ENCODE results near the gene CCDC78. TPM values are rescaled to one million over a fixed set of nuclear protein-coding genes. Genes with fewer than 3 reads are reported as not detected.

The CCDC78 gene
- total RNA-seq, 1 experiment from 2014 or later: 22.9 TPM

DNA sequence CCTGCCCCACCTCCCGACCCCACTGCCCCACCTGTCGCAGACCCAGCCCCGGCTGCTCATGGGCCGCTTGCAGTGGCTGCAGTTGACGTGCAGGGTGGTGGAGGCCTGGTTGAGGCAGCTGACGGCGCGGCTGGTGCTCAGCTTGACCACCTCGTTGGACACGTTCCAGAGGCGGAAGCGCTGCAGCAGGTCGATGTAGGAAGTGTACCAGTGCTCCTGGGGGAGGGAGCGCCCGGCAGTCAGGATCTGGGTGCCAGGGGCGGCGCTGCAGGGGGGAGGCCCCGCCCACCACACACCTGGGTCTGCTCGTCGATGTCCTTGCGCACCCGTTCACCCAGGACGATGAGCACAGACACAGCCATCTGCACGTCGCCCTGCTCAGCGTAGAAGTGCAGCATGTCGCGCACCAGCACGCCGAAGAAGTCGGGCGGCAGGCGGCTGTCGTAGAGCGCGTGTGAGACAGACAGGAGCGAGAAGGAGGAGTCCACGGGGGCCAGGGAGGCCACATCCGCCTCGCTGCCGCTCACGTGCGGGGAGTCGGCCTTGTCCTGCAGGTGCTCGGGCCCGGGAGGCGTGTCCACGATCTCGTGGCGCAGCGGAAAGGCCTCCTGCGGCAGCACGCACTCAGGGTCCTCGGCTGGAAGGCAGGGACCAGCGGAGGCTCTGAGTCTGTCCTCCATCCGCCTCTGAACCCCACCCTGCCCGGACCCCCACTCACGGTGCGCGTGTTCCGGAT lies 41.1 kb downstream of the CCDC78 start:
- no peak overlapping the region for H2AFZ ChIP-seq (ENCODE audit: low read depth, low read length, poor library complexity, severe bottlenecking)
- no peak for DNase-seq (ENCODE audit: low read depth, low spot score)
- BruUV-seq (replicated peaks): no TSS peak

More for the DNA sequence above, 41.1 kb downstream of the CCDC78 start:
- RAD21 ChIA-PET (ENCODE audit: low non-redundant PET in 1 of 2, low total read pairs in 2 of 2, uncharacterized antibody in 2 of 2, unreplicated experiment in 2 of 2): no interaction called here
- peak overlapping the region; percentile 92 for H3K9ac ChIP-seq (ENCODE audit: low read length)
- no peaks in the 10 kb centered on the region for H3K9me2 ChIP-seq (ENCODE audit: insufficient read depth)
- peak overlapping the region; percentile 98 for H3K27ac ChIP-seq (ENCODE audit: low read depth, low read length)
- peak overlapping the region; percentile 71 to 90; a peak in 3 of 4 replicates for H3K4me3 ChIP-seq (replicated peaks in 1 of 2; ENCODE audit: low read depth in 1 of 2, low read length in 2 of 2)
- intact Hi-C loops (cut with micrococcal nuclease): no loop called here
- no peaks in the 10 kb centered on the region for H3K27me3 ChIP-seq (ENCODE audit: insufficient read depth, low read length)
- H3K36me3 ChIP-seq (ENCODE audit: control insufficient read depth in 1 of 2, insufficient read depth in 2 of 2, low read length in 2 of 2): peaks cover 0 to 33% of the 10 kb centered on the region in 2 experiments; a peak in 2 of 4 replicates
- TF ChIP-seq POLR2A (IDR thresholded peaks at IDR 0.05; ENCODE audit: borderline replicate concordance, extremely low read depth, insufficient read depth, insufficient read length) (peak; percentile 38), SP1 (IDR thresholded peaks at IDR 0.05; ENCODE audit: low read depth) (no peak)
- TF ChIP-seq, protein P1, sequence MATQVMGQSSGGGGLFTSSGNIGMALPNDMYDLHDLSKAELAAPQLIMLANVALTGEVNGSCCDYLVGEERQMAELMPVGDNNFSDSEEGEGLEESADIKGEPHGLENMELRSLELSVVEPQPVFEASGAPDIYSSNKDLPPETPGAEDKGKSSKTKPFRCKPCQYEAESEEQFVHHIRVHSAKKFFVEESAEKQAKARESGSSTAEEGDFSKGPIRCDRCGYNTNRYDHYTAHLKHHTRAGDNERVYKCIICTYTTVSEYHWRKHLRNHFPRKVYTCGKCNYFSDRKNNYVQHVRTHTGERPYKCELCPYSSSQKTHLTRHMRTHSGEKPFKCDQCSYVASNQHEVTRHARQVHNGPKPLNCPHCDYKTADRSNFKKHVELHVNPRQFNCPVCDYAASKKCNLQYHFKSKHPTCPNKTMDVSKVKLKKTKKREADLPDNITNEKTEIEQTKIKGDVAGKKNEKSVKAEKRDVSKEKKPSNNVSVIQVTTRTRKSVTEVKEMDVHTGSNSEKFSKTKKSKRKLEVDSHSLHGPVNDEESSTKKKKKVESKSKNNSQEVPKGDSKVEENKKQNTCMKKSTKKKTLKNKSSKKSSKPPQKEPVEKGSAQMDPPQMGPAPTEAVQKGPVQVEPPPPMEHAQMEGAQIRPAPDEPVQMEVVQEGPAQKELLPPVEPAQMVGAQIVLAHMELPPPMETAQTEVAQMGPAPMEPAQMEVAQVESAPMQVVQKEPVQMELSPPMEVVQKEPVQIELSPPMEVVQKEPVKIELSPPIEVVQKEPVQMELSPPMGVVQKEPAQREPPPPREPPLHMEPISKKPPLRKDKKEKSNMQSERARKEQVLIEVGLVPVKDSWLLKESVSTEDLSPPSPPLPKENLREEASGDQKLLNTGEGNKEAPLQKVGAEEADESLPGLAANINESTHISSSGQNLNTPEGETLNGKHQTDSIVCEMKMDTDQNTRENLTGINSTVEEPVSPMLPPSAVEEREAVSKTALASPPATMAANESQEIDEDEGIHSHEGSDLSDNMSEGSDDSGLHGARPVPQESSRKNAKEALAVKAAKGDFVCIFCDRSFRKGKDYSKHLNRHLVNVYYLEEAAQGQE (IDR thresholded peaks at IDR 0.05; ENCODE audit: low read depth): no peak
- H3K4me1 ChIP-seq (ENCODE audit: control insufficient read depth in 1 of 2, insufficient read depth in 2 of 2, low read length in 2 of 2): peaks cover 21 to 60% of the 10 kb centered on the region in 2 experiments
- H3K4me2 ChIP-seq (ENCODE audit: low read length): peak overlapping the region; percentile 97
- POLR2A ChIA-PET: no interaction called here
- CTCF ChIA-PET: interaction anchor here (1.2 to 1.4 kb wide), 2 partner anchors 10 to 33 kb away, joined by 3 to 6 read pairs; no protein-coding TSS in a partner anchor
- H3K9me3 ChIP-seq (ENCODE audit: control insufficient read depth in 1 of 2, insufficient read depth in 1 of 2, low read depth in 1 of 2, low read length in 2 of 2): no peaks in the 10 kb centered on the region
- H4K20me1 ChIP-seq (ENCODE audit: insufficient read depth): no peaks in the 10 kb centered on the region
- peaks cover 54% of the 10 kb centered on the region for H3K79me2 ChIP-seq (ENCODE audit: insufficient read depth, low read length)
- no peak for ATAC-seq

Measured in HCT116 (cell line).